Tibial artery (tissue), 4 donors: ENCODE data around the gene FAM135A.

Source experiments
- DNase-seq, 2 donors: peaks; one replicate each; pipeline ENCODE4 v3.0.0-alpha.2; 2019
- H3K27ac ChIP-seq, 2 donors: fragments of 200-600 bp; sonication (generic) in 1 of 2; 1 replicate in 1 of 2; 2 replicates in 1 of 2; pipeline ENCODE4 v1.5.1; 2018 to 2019; ENCODE audit warnings: mild to moderate bottlenecking in 1 of 2
- H3K27me3 ChIP-seq, 2 donors: fragments of 200-600 bp; sonication (generic) in 1 of 2; one replicate each; pipeline versions ENCODE4 v1.5.1 to v1.6.0; 2016 to 2019
- H3K36me3 ChIP-seq, 3 donors: fragments of 200-600 bp; sonication (generic) in 2 of 3; one replicate each; pipeline ENCODE4 v1.5.1; 2016 to 2019; ENCODE audit warnings: mild to moderate bottlenecking in 2 of 3
- H3K4me1 ChIP-seq, 4 donors: fragments of 200-600 bp; sonication (generic) in 2 of 4; 1 replicate in 3 of 4; 2 replicates in 1 of 4; pipeline ENCODE4 v1.5.1; 2016 to 2019
- H3K4me3 ChIP-seq, 2 donors: fragments of 200-600 bp; sonication (generic) in 1 of 2; 1 replicate in 1 of 2; 2 replicates in 1 of 2; pipeline ENCODE4 v1.5.1; 2018 to 2019; ENCODE audit warnings: mild to moderate bottlenecking in 2 of 2
- H3K9me3 ChIP-seq, 3 donors: fragments of 200-600 bp; sonication (generic) in 1 of 3; one replicate each; pipeline ENCODE4 v1.5.1; 2016 to 2019
- intact Hi-C: fragments of 100-400 bp; cut with DNase I; formaldehyde crosslinking; loops from one replicate; pipeline ENCODE4 v1.15.0; 2023; ENCODE audit warnings: low total_unique reads
- TF ChIP-seq, protein P1 (sequence below), 2 experiments: fragments of 200-600 bp in 1 of 2; fragments of 450-650 bp in 1 of 2; IDR thresholded peaks; one replicate each; pipeline ENCODE4 v1.5.1; 2017 to 2019; ENCODE audit warnings: antibody characterized with exemption in 2 of 2, mild to moderate bottlenecking in 1 of 2, moderate library complexity in 1 of 2

Gene FAM135A

GRCh38 chr6:70413114-70413991 is at the start of gene FAM135A:
FAM135A (plus strand) TSS chr6:70413508; CDS start chr6:70428343, 14,835 bp downstream.
- peak; percentile 97 to 99 for DNase-seq
- intact Hi-C loops = loop anchor here (5.0 kb wide), 1 partner anchor 254 kb away; the partner anchor contains the start of gene SMAP1
- TF ChIP-seq, protein P1, sequence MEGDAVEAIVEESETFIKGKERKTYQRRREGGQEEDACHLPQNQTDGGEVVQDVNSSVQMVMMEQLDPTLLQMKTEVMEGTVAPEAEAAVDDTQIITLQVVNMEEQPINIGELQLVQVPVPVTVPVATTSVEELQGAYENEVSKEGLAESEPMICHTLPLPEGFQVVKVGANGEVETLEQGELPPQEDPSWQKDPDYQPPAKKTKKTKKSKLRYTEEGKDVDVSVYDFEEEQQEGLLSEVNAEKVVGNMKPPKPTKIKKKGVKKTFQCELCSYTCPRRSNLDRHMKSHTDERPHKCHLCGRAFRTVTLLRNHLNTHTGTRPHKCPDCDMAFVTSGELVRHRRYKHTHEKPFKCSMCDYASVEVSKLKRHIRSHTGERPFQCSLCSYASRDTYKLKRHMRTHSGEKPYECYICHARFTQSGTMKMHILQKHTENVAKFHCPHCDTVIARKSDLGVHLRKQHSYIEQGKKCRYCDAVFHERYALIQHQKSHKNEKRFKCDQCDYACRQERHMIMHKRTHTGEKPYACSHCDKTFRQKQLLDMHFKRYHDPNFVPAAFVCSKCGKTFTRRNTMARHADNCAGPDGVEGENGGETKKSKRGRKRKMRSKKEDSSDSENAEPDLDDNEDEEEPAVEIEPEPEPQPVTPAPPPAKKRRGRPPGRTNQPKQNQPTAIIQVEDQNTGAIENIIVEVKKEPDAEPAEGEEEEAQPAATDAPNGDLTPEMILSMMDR (IDR thresholded peaks at IDR 0.05) = no peak
- no peaks in the 10 kb centered on the region for H3K9me3 ChIP-seq
- no peaks in the 10 kb centered on the region for H3K27me3 ChIP-seq
- peaks cover 0 to 1% (median under 1%) of the 10 kb centered on the region in 3 donors for H3K36me3 ChIP-seq
- peak within 1 kb of the TSS; percentile 97 to 99 for H3K4me3 ChIP-seq
- H3K27ac ChIP-seq = peak within 1 kb of the TSS; percentile 90 to 97
- H3K4me1 ChIP-seq = peaks cover 0 to 19% (median 14%) of the 10 kb centered on the region in 4 donors

- Histone ChIP-seq H3K9me3 (no peaks in the 10 kb centered on the region), H3K27me3 (no peaks in the 10 kb centered on the region), H3K4me1 (no peaks in the 10 kb centered on the region), H3K27ac (no peak overlapping the region), H3K36me3 (no peaks in the 10 kb centered on the region), H3K4me3 (no peak overlapping the region)
- TF ChIP-seq, protein P1 (IDR thresholded peaks at IDR 0.05) = no peak
- intact Hi-C loops = no loop called here
- DNase-seq = no peak
Observed at GRCh38 chr6:70363741-70364493, 49.4 kb upstream of the FAM135A start.

DNA sequence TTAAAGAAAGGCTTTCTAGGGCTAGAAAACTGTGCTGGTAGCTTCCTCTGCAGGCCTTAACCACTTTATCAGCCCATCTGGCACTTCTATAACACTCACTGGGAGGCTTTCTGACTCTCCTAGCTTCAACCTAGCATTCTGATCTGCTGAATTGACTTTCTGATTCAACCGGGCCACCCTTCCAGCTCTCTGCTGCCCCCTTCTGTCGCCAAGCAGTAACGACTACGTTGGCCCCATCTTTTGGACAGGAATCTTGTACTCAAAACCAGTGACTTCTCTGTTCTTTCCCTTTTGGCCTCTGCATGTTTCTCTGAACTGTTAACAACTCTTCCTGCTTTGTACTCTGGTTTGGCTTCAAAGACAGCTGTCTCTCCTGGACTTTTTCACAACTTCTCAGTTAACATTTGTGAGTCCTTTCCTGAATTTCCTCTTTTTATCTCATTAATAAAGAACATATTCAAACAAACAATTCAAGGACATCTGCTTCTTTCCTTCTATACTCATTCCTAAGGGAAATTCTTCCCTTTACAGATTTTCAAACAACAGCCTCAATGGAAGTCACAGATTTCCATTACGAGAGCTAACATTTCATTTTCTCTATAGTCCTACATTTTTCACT is 43.9 kb upstream of the FAM135A start:
- DNase-seq = peak in 1 of 2 donors; percentile 32
- H3K27me3 ChIP-seq = no peaks in the 10 kb centered on the region
- no peaks in the 10 kb centered on the region for H3K4me1 ChIP-seq
- H3K27ac ChIP-seq = no peak overlapping the region
- no peak overlapping the region for H3K4me3 ChIP-seq
- TF ChIP-seq, protein P1 (IDR thresholded peaks at IDR 0.05) = peak; percentile 62 to 76
- intact Hi-C loops = no loop called here
- no peaks in the 10 kb centered on the region for H3K9me3 ChIP-seq
- H3K36me3 ChIP-seq = no peaks in the 10 kb centered on the region

GRCh38 chr6:70370496-70370895 is 42.8 kb upstream of the FAM135A start:
- TF ChIP-seq, protein P1 (IDR thresholded peaks at IDR 0.05) = no peak
- Histone ChIP-seq H3K27me3 (no peaks in the 10 kb centered on the region), H3K4me1 (no peaks in the 10 kb centered on the region), H3K9me3 (no peaks in the 10 kb centered on the region), H3K36me3 (no peaks in the 10 kb centered on the region), H3K4me3 (no peak overlapping the region), H3K27ac (no peak overlapping the region)
- intact Hi-C loops = no loop called here
- no peak for DNase-seq

DNA sequence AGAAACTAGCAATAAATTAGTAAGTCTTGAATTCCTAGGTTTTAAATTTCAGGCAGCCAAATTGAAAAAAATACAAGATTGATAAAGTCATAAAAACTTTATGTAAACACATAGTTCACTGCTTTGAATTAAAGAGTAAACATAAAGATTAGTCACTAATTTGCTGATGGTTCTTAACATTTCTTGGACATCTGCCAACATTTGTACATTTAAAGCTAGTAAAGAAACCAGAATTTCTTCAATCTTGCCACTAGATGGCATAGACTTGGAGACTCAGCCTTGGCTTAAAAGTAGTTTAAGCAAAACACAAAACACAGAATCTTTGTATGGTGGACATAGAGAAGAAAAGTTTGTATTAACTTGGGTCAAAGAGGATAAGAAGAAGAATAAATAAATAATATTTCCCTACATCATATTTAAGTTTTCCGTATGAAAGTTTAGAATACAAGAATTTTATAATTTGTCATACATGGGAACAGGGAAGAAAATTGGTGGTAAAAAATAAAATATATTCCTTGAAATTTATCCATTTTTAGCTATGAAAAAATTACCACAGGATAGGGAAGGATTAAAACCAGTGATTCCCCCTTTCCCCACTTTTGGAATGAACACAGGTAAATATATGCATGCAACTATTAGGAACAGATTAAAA is 41.7 kb upstream of the FAM135A start:
- Histone ChIP-seq H3K4me3 (no peak overlapping the region), H3K27ac (no peak overlapping the region), H3K36me3 (no peaks in the 10 kb centered on the region), H3K9me3 (no peaks in the 10 kb centered on the region), H3K27me3 (no peaks in the 10 kb centered on the region), H3K4me1 (no peaks in the 10 kb centered on the region)
- TF ChIP-seq, protein P1 (IDR thresholded peaks at IDR 0.05) = peak; percentile 51 to 57
- no peak for DNase-seq
- intact Hi-C loops = no loop called here
